Caco-2 (cell line): ENCODE data around the gene NRXN3. TPM values are rescaled to one million over a fixed set of nuclear protein-coding genes. Genes with fewer than 3 reads are reported as not detected.

ENCODE experiments used
- BruUV-seq: library from RNA; stranded (reverse); fragments of 400-500 nt; replicated peaks from 2 replicates; lab custom pipeline; 2021; lab: Mats Ljungman, UMichigan
- CTCF ChIA-PET: fragments of 300-600 bp; sonication (Branson Sonifier 250); formaldehyde crosslinking; loops from one replicate; lab custom pipeline; 2022; ENCODE audit warnings: antibody characterized with exemption; lab: Charles Lee
- POLR2A ChIA-PET: fragments of 300-600 bp; sonication (Branson Sonifier 250); formaldehyde crosslinking; loops from one replicate; lab custom pipeline; 2022; ENCODE audit warnings: antibody characterized with exemption; lab: Charles Lee
- DNase-seq, 2 experiments: peaks; one replicate each; pipeline versions ENCODE4 v3.0.0 to v3.0.0-alpha.2; 2020 to 2022
- H3K27me3 ChIP-seq: replicated peaks from 2 replicates; pipeline ENCODE4 v1.6.0; 2011; ENCODE audit warnings: low read length; ENCODE audit not compliant: control insufficient read depth, insufficient read depth
- H3K36me3 ChIP-seq: 2 replicates; pipeline ENCODE4 v1.5.1; 2011; ENCODE audit warnings: low read length; ENCODE audit not compliant: control insufficient read depth, insufficient read depth
- H3K4me1 ChIP-seq: fragments of 250-450 bp; sonication (Bioruptor Pico); 2 replicates; pipeline ENCODE4 v1.5.1; 2020; ENCODE audit warnings: mild to moderate bottlenecking
- H3K4me3 ChIP-seq: 2 replicates; pipeline ENCODE4 v1.5.1; 2011; ENCODE audit warnings: low read depth, mild to moderate bottlenecking, control low read depth, low read length
- H3K9me3 ChIP-seq: fragments of 250-450 bp; sonication (Bioruptor Pico); 2 replicates; pipeline ENCODE4 v1.5.1; 2020; ENCODE audit warnings: mild to moderate bottlenecking, moderate library complexity
- H3K27ac Mint-ChIP-seq: one replicate; pipeline ENCODE4 v1.8.0; 2022; ENCODE audit warnings: mixed read lengths; ENCODE audit not compliant: unreplicated experiment
- H3K27me3 Mint-ChIP-seq: one replicate; pipeline ENCODE4 v1.8.0; 2022; ENCODE audit warnings: mixed read lengths; ENCODE audit not compliant: insufficient read depth, unreplicated experiment
- H3K36me3 Mint-ChIP-seq: one replicate; pipeline ENCODE4 v1.8.0; 2022; ENCODE audit warnings: mild to moderate bottlenecking, mixed read lengths; ENCODE audit not compliant: insufficient read depth, unreplicated experiment
- H3K4me1 Mint-ChIP-seq: one replicate; pipeline ENCODE4 v1.8.0; 2022; ENCODE audit warnings: low read depth, mixed read lengths; ENCODE audit not compliant: unreplicated experiment
- H3K4me3 Mint-ChIP-seq: one replicate; pipeline ENCODE4 v1.8.0; 2022; ENCODE audit warnings: mild to moderate bottlenecking, moderate library complexity, mixed read lengths; ENCODE audit not compliant: unreplicated experiment
- H3K9me3 Mint-ChIP-seq: one replicate; pipeline ENCODE4 v1.8.0; 2022; ENCODE audit warnings: mixed read lengths; ENCODE audit not compliant: unreplicated experiment
- intact Hi-C: fragments of 100-400 bp; cut with micrococcal nuclease; formaldehyde crosslinking; loops from one replicate; pipeline ENCODE4 v1.10.0; 2022; ENCODE audit not compliant: unreplicated experiment
- total RNA-seq: library from RNA; stranded (reverse); gene quantifications from 2 replicates; pipeline ENCODE4 v1.2.3, GENCODE V29; 2022
- TF ChIP-seq, protein P1 (sequence below), 2 experiments: fragments of 200-600 bp in 1 of 2; IDR thresholded peaks; 1 replicate in 1 of 2; 2 replicates in 1 of 2; pipeline versions ENCODE4 v1.5.1 to v1.8.0; 2011 to 2022; ENCODE audit warnings: antibody characterized with exemption in 1 of 2, control low read depth in 1 of 2, inconsistent platforms in 1 of 2, low read depth in 1 of 2, low read length in 1 of 2, mild to moderate bottlenecking in 1 of 2, moderate library complexity in 1 of 2; ENCODE audit not compliant: insufficient read depth in 1 of 2, severe bottlenecking in 1 of 2, unreplicated experiment in 1 of 2

Gene NRXN3
- total RNA-seq, 1 experiment from 2014 or later = 12.4 TPM

- H3K9me3 Mint-ChIP-seq = peaks cover 9% of the 10 kb centered on the region
- H3K27ac Mint-ChIP-seq = no peak overlapping the region
- Histone ChIP-seq H3K4me3 (no peak overlapping the region), H3K36me3 (no peaks in the 10 kb centered on the region), H3K4me1 (peaks cover 26% of the 10 kb centered on the region), H3K9me3 (no peaks in the 10 kb centered on the region), H3K27me3 (no peaks in the 10 kb centered on the region)
- peaks cover 8% of the 10 kb centered on the region for H3K4me1 Mint-ChIP-seq
- H3K36me3 Mint-ChIP-seq = no peaks in the 10 kb centered on the region
- intact Hi-C loops = no loop called here
- CTCF ChIA-PET = interaction anchor here (1.0 kb wide), 1 partner anchor 356 kb away, joined by 4 read pairs; no protein-coding TSS in a partner anchor
- POLR2A ChIA-PET = interaction anchor here (0.6 kb wide), 1 partner anchor 133 kb away, joined by 9 read pairs; no protein-coding TSS in a partner anchor
- TF ChIP-seq, protein P1, sequence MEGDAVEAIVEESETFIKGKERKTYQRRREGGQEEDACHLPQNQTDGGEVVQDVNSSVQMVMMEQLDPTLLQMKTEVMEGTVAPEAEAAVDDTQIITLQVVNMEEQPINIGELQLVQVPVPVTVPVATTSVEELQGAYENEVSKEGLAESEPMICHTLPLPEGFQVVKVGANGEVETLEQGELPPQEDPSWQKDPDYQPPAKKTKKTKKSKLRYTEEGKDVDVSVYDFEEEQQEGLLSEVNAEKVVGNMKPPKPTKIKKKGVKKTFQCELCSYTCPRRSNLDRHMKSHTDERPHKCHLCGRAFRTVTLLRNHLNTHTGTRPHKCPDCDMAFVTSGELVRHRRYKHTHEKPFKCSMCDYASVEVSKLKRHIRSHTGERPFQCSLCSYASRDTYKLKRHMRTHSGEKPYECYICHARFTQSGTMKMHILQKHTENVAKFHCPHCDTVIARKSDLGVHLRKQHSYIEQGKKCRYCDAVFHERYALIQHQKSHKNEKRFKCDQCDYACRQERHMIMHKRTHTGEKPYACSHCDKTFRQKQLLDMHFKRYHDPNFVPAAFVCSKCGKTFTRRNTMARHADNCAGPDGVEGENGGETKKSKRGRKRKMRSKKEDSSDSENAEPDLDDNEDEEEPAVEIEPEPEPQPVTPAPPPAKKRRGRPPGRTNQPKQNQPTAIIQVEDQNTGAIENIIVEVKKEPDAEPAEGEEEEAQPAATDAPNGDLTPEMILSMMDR (IDR thresholded peaks at IDR 0.05; ENCODE audit: insufficient read depth in 1 of 2, low read depth in 1 of 2, low read length in 1 of 2, severe bottlenecking in 1 of 2, unreplicated experiment in 1 of 2) = no peak
- no TSS peak for BruUV-seq
- no peak overlapping the region for H3K4me3 Mint-ChIP-seq
- no peaks in the 10 kb centered on the region for H3K27me3 Mint-ChIP-seq
- peak in 1 of 2 experiments; percentile 8 for DNase-seq
Measured at GRCh38 chr14:79630288-79630960, 1460.3 kb downstream of the NRXN3 start.

DNA sequence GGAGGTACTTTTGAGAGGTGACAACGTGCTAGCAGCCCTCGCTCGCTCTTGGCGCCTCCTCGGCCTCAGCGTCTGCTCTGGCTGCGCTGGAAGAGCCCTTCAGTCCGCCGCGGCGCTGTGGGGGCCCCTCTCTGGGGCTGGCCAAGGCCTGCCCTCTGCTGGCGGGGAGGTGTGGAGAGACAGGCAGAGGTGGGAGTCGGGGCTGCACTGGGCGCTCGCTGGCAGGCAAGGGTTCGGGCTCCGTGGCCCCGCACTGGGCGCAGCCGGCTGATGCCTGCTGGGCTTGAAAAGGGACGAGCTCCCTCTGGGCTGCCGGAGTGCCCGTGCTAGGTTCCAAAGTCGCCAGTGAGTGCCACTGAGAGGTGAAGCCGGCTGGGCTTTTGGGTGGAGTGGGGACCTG is 1461.1 kb downstream of the NRXN3 start:
- intact Hi-C loops = no loop called here
- H3K4me3 Mint-ChIP-seq = no peak overlapping the region
- ChIA-PET CTCF (interaction anchor here (0.7 kb wide), 1 partner anchor 21 kb away, joined by 3 read pairs; no protein-coding TSS in a partner anchor), POLR2A (no interaction called here)
- DNase-seq = no peak
- Histone ChIP-seq H3K36me3 (no peaks in the 10 kb centered on the region), H3K4me3 (no peak overlapping the region), H3K9me3 (no peaks in the 10 kb centered on the region), H3K4me1 (peaks cover 26% of the 10 kb centered on the region), H3K27me3 (no peaks in the 10 kb centered on the region)
- H3K27ac Mint-ChIP-seq = no peak overlapping the region
- BruUV-seq = no TSS peak
- peaks cover 15% of the 10 kb centered on the region for H3K9me3 Mint-ChIP-seq
- TF ChIP-seq, protein P1 (IDR thresholded peaks at IDR 0.05; ENCODE audit: insufficient read depth in 1 of 2, low read depth in 1 of 2, low read length in 1 of 2, severe bottlenecking in 1 of 2, unreplicated experiment in 1 of 2) = no peak
- H3K4me1 Mint-ChIP-seq = peaks cover 8% of the 10 kb centered on the region
- no peaks in the 10 kb centered on the region for H3K27me3 Mint-ChIP-seq
- H3K36me3 Mint-ChIP-seq = no peaks in the 10 kb centered on the region

DNA sequence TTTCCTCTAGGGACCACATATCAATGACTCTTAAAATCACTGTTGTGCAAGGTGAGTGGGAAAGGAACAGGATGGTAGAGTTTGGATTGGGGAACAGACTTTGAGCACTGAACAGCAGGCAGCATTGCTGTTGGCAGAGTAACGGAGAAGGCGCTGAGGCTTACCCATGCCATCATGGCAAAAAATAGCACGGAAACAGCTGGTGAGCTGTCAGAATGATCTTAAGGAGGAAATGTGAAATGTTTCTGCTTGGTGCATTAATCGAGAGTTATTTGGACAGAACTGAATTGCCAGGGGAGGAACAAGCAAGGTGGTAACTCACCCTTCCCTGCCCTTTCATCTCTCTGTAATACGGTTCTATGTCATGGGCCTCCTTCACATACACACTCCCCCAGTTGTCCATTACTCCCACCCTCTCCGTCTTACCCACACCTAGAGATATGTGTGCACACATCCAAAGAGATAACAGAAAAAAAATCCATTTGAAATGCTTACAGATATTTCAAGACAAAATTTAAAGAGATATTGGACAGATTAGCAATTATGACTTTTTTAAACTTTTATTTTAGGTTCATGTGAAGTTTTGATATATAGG is 1468.6 kb downstream of the NRXN3 start:
- H3K36me3 Mint-ChIP-seq = no peaks in the 10 kb centered on the region
- no peak overlapping the region for H3K4me3 ChIP-seq
- no peaks in the 10 kb centered on the region for H3K27me3 Mint-ChIP-seq
- peaks cover 24% of the 10 kb centered on the region for H3K9me3 Mint-ChIP-seq
- BruUV-seq = no TSS peak
- intact Hi-C loops = no loop called here
- no peaks in the 10 kb centered on the region for H3K27me3 ChIP-seq
- ChIA-PET CTCF (no interaction called here), POLR2A (no interaction called here)
- H3K9me3 ChIP-seq = no peaks in the 10 kb centered on the region
- H3K36me3 ChIP-seq = no peaks in the 10 kb centered on the region
- TF ChIP-seq, protein P1 (IDR thresholded peaks at IDR 0.05; ENCODE audit: insufficient read depth in 1 of 2, low read depth in 1 of 2, low read length in 1 of 2, severe bottlenecking in 1 of 2, unreplicated experiment in 1 of 2) = no peak
- peak overlapping the region; percentile 53 for H3K27ac Mint-ChIP-seq
- no peak for DNase-seq
- H3K4me1 Mint-ChIP-seq = peaks cover 9% of the 10 kb centered on the region
- H3K4me1 ChIP-seq = no peaks in the 10 kb centered on the region
- no peak overlapping the region for H3K4me3 Mint-ChIP-seq
